ENCODE results near the gene ACKR3.

The ACKR3 gene

DNA sequence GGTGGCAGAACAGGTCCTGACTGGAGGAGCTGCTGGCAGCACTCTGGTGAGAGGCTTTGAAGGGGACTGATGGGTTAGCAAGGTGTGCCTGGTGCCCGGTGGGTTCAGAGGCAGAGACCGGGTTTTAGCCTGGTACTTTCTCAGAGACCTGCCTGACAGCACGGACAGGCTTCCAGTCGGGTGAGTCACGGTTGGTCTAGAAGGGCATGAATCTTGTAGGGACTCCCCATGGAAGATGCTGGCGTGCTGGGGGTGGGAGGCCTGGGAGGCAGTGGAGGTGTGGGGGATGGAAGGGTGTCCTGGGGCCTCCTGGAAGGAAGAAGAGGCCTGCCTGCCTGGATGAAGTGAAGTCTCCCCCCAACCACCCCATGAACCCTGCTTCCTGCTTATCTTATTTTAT lies 52.6 kb downstream of the ACKR3 start:
- in situ Hi-C loops (cut with MboI; ENCODE audit: low pct_unique_long_range_greater_than_20kb, low sequenced_read_pairs, unreplicated experiment), result no loop called here
- DNase-seq (ENCODE audit: low spot score), result no peak
- TF ChIP-seq, protein P1, sequence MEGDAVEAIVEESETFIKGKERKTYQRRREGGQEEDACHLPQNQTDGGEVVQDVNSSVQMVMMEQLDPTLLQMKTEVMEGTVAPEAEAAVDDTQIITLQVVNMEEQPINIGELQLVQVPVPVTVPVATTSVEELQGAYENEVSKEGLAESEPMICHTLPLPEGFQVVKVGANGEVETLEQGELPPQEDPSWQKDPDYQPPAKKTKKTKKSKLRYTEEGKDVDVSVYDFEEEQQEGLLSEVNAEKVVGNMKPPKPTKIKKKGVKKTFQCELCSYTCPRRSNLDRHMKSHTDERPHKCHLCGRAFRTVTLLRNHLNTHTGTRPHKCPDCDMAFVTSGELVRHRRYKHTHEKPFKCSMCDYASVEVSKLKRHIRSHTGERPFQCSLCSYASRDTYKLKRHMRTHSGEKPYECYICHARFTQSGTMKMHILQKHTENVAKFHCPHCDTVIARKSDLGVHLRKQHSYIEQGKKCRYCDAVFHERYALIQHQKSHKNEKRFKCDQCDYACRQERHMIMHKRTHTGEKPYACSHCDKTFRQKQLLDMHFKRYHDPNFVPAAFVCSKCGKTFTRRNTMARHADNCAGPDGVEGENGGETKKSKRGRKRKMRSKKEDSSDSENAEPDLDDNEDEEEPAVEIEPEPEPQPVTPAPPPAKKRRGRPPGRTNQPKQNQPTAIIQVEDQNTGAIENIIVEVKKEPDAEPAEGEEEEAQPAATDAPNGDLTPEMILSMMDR (IDR thresholded peaks at IDR 0.05; ENCODE audit: extremely low read depth, insufficient read depth, missing control alignments), result no peak

DNA sequence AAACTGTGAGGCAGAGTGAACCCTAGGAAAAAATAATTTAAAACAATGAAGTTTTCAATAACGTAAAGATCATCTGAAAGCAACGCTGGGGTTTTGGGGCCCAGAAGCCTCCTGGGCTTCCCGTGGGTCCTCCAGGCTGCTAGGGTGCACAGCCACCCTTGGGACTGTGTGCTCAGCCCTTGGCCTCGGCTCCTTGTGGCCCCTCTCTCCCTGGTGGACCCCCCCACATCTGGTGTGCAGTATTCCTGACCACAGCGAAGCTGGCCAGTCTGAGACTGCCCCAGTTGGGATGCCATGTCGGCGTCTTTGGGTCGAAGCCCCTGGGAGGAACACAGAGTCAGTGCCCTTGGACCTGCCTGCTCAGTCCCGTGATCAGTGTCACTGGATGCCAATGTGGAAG lies 53.0 kb downstream of the ACKR3 start:
- no peak for DNase-seq (ENCODE audit: low spot score)
- TF ChIP-seq, protein P1 (IDR thresholded peaks at IDR 0.05; ENCODE audit: extremely low read depth, insufficient read depth, missing control alignments), result no peak
- in situ Hi-C loops (cut with MboI; ENCODE audit: low pct_unique_long_range_greater_than_20kb, low sequenced_read_pairs, unreplicated experiment), result no loop called here

GRCh38 chr2:236623816-236624215 lies 54.2 kb downstream of the ACKR3 start:
- TF ChIP-seq, protein P1 (IDR thresholded peaks at IDR 0.05; ENCODE audit: extremely low read depth, insufficient read depth, missing control alignments), result no peak
- no peak for DNase-seq (ENCODE audit: low spot score)
- in situ Hi-C loops (cut with MboI; ENCODE audit: low pct_unique_long_range_greater_than_20kb, low sequenced_read_pairs, unreplicated experiment), result no loop called here

GRCh38 chr2:236625156-236625690 lies 55.6 kb downstream of the ACKR3 start:
- in situ Hi-C loops (cut with MboI; ENCODE audit: low pct_unique_long_range_greater_than_20kb, low sequenced_read_pairs, unreplicated experiment), result no loop called here

DNA sequence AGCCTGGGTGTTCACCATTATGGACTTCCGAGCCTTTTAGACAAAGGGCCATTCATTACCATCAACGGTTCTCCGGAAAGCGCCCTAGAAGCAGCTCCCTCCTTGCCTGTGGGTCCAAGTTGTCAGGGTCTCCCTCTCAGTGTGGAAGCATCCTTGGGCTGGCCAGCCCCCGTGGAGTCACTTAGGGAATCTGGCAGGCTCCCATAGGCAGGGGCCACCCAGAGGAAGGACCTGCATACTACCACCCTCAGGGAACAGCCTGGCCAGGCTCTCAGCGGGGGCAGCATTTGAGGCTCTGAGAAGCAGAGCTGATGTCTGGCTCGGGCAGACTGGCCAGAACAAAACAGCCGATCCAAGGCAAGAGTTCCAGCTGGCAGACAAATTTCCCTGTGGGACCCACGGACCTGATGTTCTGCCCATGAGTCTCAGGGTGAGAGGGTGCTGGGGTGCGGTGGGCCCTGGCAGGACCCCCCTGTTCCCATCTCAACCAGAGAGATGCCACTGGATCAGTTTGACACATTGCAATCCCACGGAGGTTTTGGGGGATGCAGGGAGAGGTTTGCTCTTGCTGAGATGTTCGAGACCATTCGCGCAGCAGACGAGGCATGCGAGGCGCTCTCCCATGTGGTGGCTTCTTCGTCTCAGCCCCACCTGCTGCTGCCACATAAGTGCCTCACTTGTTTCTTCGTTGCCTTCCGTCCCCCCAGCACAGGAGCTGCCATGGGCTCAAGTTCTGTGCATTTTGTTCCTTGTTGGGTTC lies 56.9 kb downstream of the ACKR3 start:
- TF ChIP-seq, protein P1 (IDR thresholded peaks at IDR 0.05; ENCODE audit: extremely low read depth, insufficient read depth, missing control alignments), result no peak
- in situ Hi-C loops (cut with MboI; ENCODE audit: low pct_unique_long_range_greater_than_20kb, low sequenced_read_pairs, unreplicated experiment), result no loop called here
- no peak for DNase-seq (ENCODE audit: low spot score)

More at GRCh38 chr2:236625156-236625690, 55.6 kb downstream of the ACKR3 start:
- TF ChIP-seq, protein P1 (IDR thresholded peaks at IDR 0.05; ENCODE audit: extremely low read depth, insufficient read depth, missing control alignments), result no peak
- DNase-seq (ENCODE audit: low spot score), result no peak

DNA sequence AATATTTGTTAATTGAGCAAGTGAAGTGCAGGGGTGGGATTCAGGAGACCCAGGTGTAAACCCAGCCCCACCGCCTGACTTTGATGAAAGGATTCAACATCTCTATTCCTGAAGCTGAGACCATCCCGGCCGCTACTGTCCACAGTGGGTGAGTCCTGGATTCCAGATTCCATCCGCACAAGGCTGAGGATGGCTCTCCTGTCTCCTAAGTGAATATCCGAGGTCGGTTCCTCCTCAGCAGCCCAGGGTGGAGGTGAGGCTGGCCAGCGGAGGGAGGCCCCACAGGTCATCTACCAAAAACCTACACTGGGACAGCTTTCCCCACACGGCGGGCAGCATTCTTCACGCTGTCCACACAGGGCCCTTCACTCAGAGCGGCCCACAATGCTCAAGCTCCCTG lies 57.6 kb downstream of the ACKR3 start:
- in situ Hi-C loops (cut with MboI; ENCODE audit: low pct_unique_long_range_greater_than_20kb, low sequenced_read_pairs, unreplicated experiment), result no loop called here
- TF ChIP-seq, protein P1 (IDR thresholded peaks at IDR 0.05; ENCODE audit: extremely low read depth, insufficient read depth, missing control alignments), result no peak
- DNase-seq (ENCODE audit: low spot score), result no peak

All from GM13977 (cell line).